IMR-90 (cell line): ENCODE data around the gene ABHD2. TPM values are rescaled to one million over a fixed set of nuclear protein-coding genes. Genes with fewer than 3 reads are reported as not detected.

Experiments
- ATAC-seq: fragments of 200-7000 bp; cut with Tn5 transposase; 2 replicates; pipeline ENCODE4 v1.9.1; 2020; ENCODE audit warnings: low read depth, mild to moderate bottlenecking, moderate library complexity
- BruUV-seq: library from RNA; stranded (reverse); fragments of 400-500 nt; replicated peaks from 2 replicates; lab custom pipeline; 2021; lab: Mats Ljungman, UMichigan
- CTCF ChIA-PET: fragments of 300-600 bp; formaldehyde crosslinking; extraction: SDS; loops from one replicate; lab custom pipeline; 2021; ENCODE audit warnings: antibody characterized with exemption; lab: Yijun Ruan, JAX
- POLR2A ChIA-PET: fragments of 300-600 bp; sonication (Branson Sonifier 250); formaldehyde crosslinking; loops from one replicate; lab custom pipeline; 2022; ENCODE audit warnings: antibody characterized with exemption; ENCODE audit not compliant: unreplicated experiment; lab: Charles Lee
- DNase-seq: peaks from one replicate; pipeline ENCODE4 v3.0.0; 2013
- H2AFZ ChIP-seq: replicated peaks from 2 replicates; pipeline ENCODE3; 2013; ENCODE audit warnings: low read length, mild to moderate bottlenecking; ENCODE audit not compliant: poor library complexity
- H2AK5ac ChIP-seq: 2 replicates; pipeline ENCODE4 v1.6.1; 2013; ENCODE audit warnings: low read depth, low read length, inconsistent platforms
- H2AK9ac ChIP-seq: replicated peaks from 2 replicates; pipeline ENCODE3; 2013; ENCODE audit warnings: mild to moderate bottlenecking, low read depth, low read length, moderate library complexity; ENCODE audit not compliant: poor library complexity
- H2BK120ac ChIP-seq: 2 replicates; pipeline ENCODE4 v1.6.1; 2013; ENCODE audit warnings: low read depth, low read length, inconsistent platforms
- H2BK15ac ChIP-seq: 3 replicates; pipeline ENCODE4 v1.6.1; 2013; ENCODE audit warnings: low read depth, low read length, inconsistent platforms
- H2BK20ac ChIP-seq: 2 replicates; pipeline ENCODE4 v1.6.1; 2013; ENCODE audit warnings: low read depth, mild to moderate bottlenecking, inconsistent platforms, low read length, moderate library complexity
- H2BK5ac ChIP-seq: 2 replicates; pipeline ENCODE4 v1.6.1; 2013; ENCODE audit warnings: mild to moderate bottlenecking, low read depth, low read length, inconsistent platforms; ENCODE audit not compliant: poor library complexity, severe bottlenecking
- H3K14ac ChIP-seq: replicated peaks from 2 replicates; pipeline ENCODE4 v1.6.1; 2013; ENCODE audit warnings: low read depth, low read length, inconsistent platforms
- H3K18ac ChIP-seq: 2 replicates; pipeline ENCODE4 v1.6.1; 2013; ENCODE audit warnings: low read depth, low read length, control low read depth
- H3K23ac ChIP-seq: 2 replicates; pipeline ENCODE4 v1.6.1; 2013; ENCODE audit warnings: low read depth, low read length, inconsistent platforms
- H3K27ac ChIP-seq: 2 replicates; pipeline ENCODE4 v1.5.1; 2013; ENCODE audit warnings: mild to moderate bottlenecking, control low read depth, low read length; ENCODE audit not compliant: insufficient read depth
- H3K27me3 ChIP-seq: 2 replicates; pipeline ENCODE4 v1.6.1; 2013; ENCODE audit warnings: low read length; ENCODE audit not compliant: control insufficient read depth, insufficient read depth
- H3K36me3 ChIP-seq: 2 replicates; pipeline ENCODE4 v1.6.1; 2013; ENCODE audit warnings: low read length, mixed read lengths; ENCODE audit not compliant: control insufficient read depth, insufficient read depth
- H3K4ac ChIP-seq: 2 replicates; pipeline ENCODE4 v1.6.1; 2013; ENCODE audit warnings: low read depth, low read length, inconsistent platforms
- H3K4me1 ChIP-seq: 2 replicates; pipeline ENCODE4 v1.6.1; 2013; ENCODE audit warnings: low read length, mixed read lengths; ENCODE audit not compliant: control insufficient read depth, insufficient read depth
- H3K4me2 ChIP-seq: 2 replicates; pipeline ENCODE4 v1.6.1; 2013; ENCODE audit warnings: low read depth, mild to moderate bottlenecking, control low read depth, low read length, moderate library complexity
- H3K4me3 ChIP-seq: 2 replicates; pipeline ENCODE4 v1.5.1; 2013; ENCODE audit warnings: low read depth, mild to moderate bottlenecking, control low read depth, low read length, moderate library complexity; ENCODE audit not compliant: insufficient read depth
- H3K56ac ChIP-seq: 2 replicates; pipeline ENCODE4 v1.6.1; 2013; ENCODE audit warnings: low read length, inconsistent platforms; ENCODE audit not compliant: insufficient read depth; ENCODE audit errors: extremely low read depth
- H3K79me1 ChIP-seq, 2 experiments: 2 replicates each; pipeline ENCODE4 v1.6.1; 2013; ENCODE audit warnings: low read length in 2 of 2, inconsistent platforms in 1 of 2, low read depth in 1 of 2
- H3K9ac ChIP-seq: 2 replicates; pipeline ENCODE4 v1.6.1; 2013; ENCODE audit warnings: low read depth, low read length, control low read depth
- H3K9me1 ChIP-seq: 2 replicates; pipeline ENCODE4 v1.6.1; 2013; ENCODE audit warnings: low read length, inconsistent platforms; ENCODE audit not compliant: insufficient read depth
- H3K9me3 ChIP-seq: 2 replicates; pipeline ENCODE4 v1.6.1; 2013; ENCODE audit warnings: low read length; ENCODE audit not compliant: control insufficient read depth, insufficient read depth
- H4K20me1 ChIP-seq: 2 replicates; pipeline ENCODE4 v1.6.1; 2013; ENCODE audit warnings: low read length, inconsistent platforms; ENCODE audit not compliant: insufficient read depth
- H4K5ac ChIP-seq: 2 replicates; pipeline ENCODE4 v1.6.1; 2013; ENCODE audit warnings: mild to moderate bottlenecking, low read depth, low read length, control low read depth
- H4K8ac ChIP-seq, 2 experiments: 2 replicates each; pipeline ENCODE4 v1.6.1; 2013; ENCODE audit warnings: low read depth in 2 of 2, low read length in 2 of 2, control low read depth in 1 of 2, inconsistent platforms in 1 of 2
- H4K91ac ChIP-seq: 2 replicates; pipeline ENCODE4 v1.6.1; 2013; ENCODE audit warnings: low read depth, low read length, inconsistent platforms; ENCODE audit not compliant: insufficient read depth
- BHLHE40 ChIP-seq: fragments of 150-350 bp; IDR thresholded peaks from 2 replicates; pipeline ENCODE4 v1.6.1; 2016; ENCODE audit warnings: mild to moderate bottlenecking, low read depth, low read length
- CEBPB ChIP-seq: IDR thresholded peaks from 2 replicates; pipeline ENCODE4 v1.6.1; 2012; ENCODE audit warnings: low read depth, low read length, improper control_type of control experiment
- CHD1 ChIP-seq: IDR thresholded peaks from 2 replicates; pipeline ENCODE4 v1.6.1; 2012; ENCODE audit warnings: low read depth, low read length, improper control_type of control experiment
- CTCF ChIP-seq: conservative IDR thresholded peaks from 2 replicates; pipeline ENCODE4 v1.5.1; 2012; ENCODE audit warnings: mild to moderate bottlenecking, low read depth, low read length, improper control_type of control experiment
- FOS ChIP-seq: fragments of 150-350 bp; IDR thresholded peaks from 2 replicates; pipeline ENCODE4 v1.6.1; 2016; ENCODE audit warnings: low read depth, low read length
- MAFK ChIP-seq: IDR thresholded peaks from 2 replicates; pipeline ENCODE4 v1.6.1; 2012; ENCODE audit warnings: low read depth, low read length, improper control_type of control experiment
- MAZ ChIP-seq: IDR thresholded peaks from 2 replicates; pipeline ENCODE4 v1.6.1; 2012; ENCODE audit warnings: low read depth, mild to moderate bottlenecking, low read length, improper control_type of control experiment, moderate library complexity, borderline replicate concordance
- MXI1 ChIP-seq: IDR thresholded peaks from 2 replicates; pipeline ENCODE4 v1.6.1; 2012; ENCODE audit warnings: low read depth, mild to moderate bottlenecking, low read length, moderate library complexity, borderline replicate concordance
- POLR2A ChIP-seq: IDR thresholded peaks from 2 replicates; pipeline ENCODE4 v1.6.1; 2012; ENCODE audit warnings: mild to moderate bottlenecking, low read depth, low read length
- RAD21 ChIP-seq: IDR thresholded peaks from 2 replicates; pipeline ENCODE4 v1.6.1; 2012; ENCODE audit warnings: low read length, improper control_type of control experiment
- RCOR1 ChIP-seq: IDR thresholded peaks from 2 replicates; pipeline ENCODE4 v1.6.1; 2012; ENCODE audit warnings: mild to moderate bottlenecking, low read length, improper control_type of control experiment; ENCODE audit not compliant: insufficient replicate concordance
- RFX5 ChIP-seq: IDR thresholded peaks from 2 replicates; pipeline ENCODE4 v1.8.0; 2012; ENCODE audit warnings: low read depth, mild to moderate bottlenecking, low read length, moderate library complexity
- SMC3 ChIP-seq: fragments of 150-350 bp; IDR thresholded peaks from 2 replicates; pipeline ENCODE4 v1.6.1; 2016; ENCODE audit warnings: low read depth, mild to moderate bottlenecking, antibody characterized with exemption, low read length, moderate library complexity
- USF2 ChIP-seq: fragments of 150-350 bp; IDR thresholded peaks from 2 replicates; pipeline ENCODE4 v1.6.1; 2017; ENCODE audit warnings: mild to moderate bottlenecking, antibody characterized with exemption, low read length, low read depth
- WGBS, 2 experiments: methylation state at CpG; one replicate each; pipeline versions ENCODE4 v1.1.5 to v1.1.7; 2013; ENCODE audit warnings: missing lambda C conversion rate in 2 of 2; ENCODE audit not compliant: insufficient read length in 1 of 2; ENCODE audit errors: extremely low coverage in 2 of 2; 5-methylcytosine and 5-hydroxymethylcytosine counted together
- dilution Hi-C: fragments of 300-500 bp; cut with HindIII; formaldehyde crosslinking; loops from one replicate; pipeline ENCODE4 v1.14.3; 2018; ENCODE audit warnings: low sequenced_read_pairs; ENCODE audit not compliant: unreplicated experiment
- in situ Hi-C: fragments of 300-500 bp; cut with MboI; formaldehyde crosslinking; loops from 3 replicates; pipeline ENCODE4 v1.14.3; 2019; ENCODE audit warnings: low sequenced_read_pairs, inconsistent platforms, mixed read lengths
- intact Hi-C: fragments of 100-400 bp; cut with micrococcal nuclease; formaldehyde crosslinking; loops from 2 replicates; pipeline ENCODE4 v1.10.0; 2022
- polyA plus RNA-seq, 3 experiments: library from polyadenylated mRNA; depleted of rRNA; stranded (reverse); fragments of >200 nt; gene quantifications; 2 replicates each; pipeline ENCODE4 v1.2.3, GENCODE V29; 2012; ENCODE audit warnings: low replicate concordance in 1 of 3
- total RNA-seq: library from RNA; depleted of rRNA; stranded (reverse); fragments of >200 nt; gene quantifications from 2 replicates; pipeline ENCODE4 v1.2.3, GENCODE V29; 2012
- TF ChIP-seq, protein P1 (sequence below): fragments of 150-350 bp; IDR thresholded peaks from 2 replicates; pipeline ENCODE4 v1.6.1; 2016; ENCODE audit warnings: low read depth, mild to moderate bottlenecking, low read length, moderate library complexity, borderline replicate concordance

The ABHD2 gene
- total and polyA plus RNA-seq, 2 of the 4 experiments (the other 2 are of a cell fraction) = 31.2 to 62.9 TPM

GRCh38 chr15:89144491-89144890, 56.2 kb downstream of the ABHD2 start:
- in situ Hi-C loops (no loop called here), dilution Hi-C loops (no loop called here), intact Hi-C loops (loop anchor here (5.0 kb wide), 1 partner anchor 37 kb away; no protein-coding TSS in a partner anchor)
- peaks cover 17% of the 10 kb centered on the region for H3K9me1 ChIP-seq
- DNase-seq = no peak
- H2AFZ ChIP-seq = no peak overlapping the region
- no peak overlapping the region for H2BK5ac ChIP-seq
- no peak overlapping the region for H4K91ac ChIP-seq
- H4K5ac ChIP-seq = no peak overlapping the region
- H3K36me3 ChIP-seq = peaks cover 3% of the 10 kb centered on the region; the same call in 1 of the 2 replicates
- no peak for ATAC-seq
- no peaks in the 10 kb centered on the region for H3K9me3 ChIP-seq
- H4K20me1 ChIP-seq = no peaks in the 10 kb centered on the region; the same call in none of the 2 replicates
- no peak overlapping the region for H3K23ac ChIP-seq
- 100% methylated on average over 1 of the region's 3 CpGs; no CpG with 5 or more reads in 1 of the 2 experiments for WGBS, 2 experiments
- ChIA-PET CTCF (no interaction called here), POLR2A (no interaction called here)
- no TSS peak for BruUV-seq
- no peak overlapping the region for H2BK120ac ChIP-seq
- TF ChIP-seq CHD1 (no peak), RFX5 (no peak), MAZ (no peak), SMC3 (no peak), FOS (no peak), USF2 (no peak), RCOR1 (no peak), MAFK (no peak), CTCF (no peak), POLR2A (no peak), MXI1 (no peak), CEBPB (no peak), BHLHE40 (no peak), RAD21 (no peak)
- TF ChIP-seq, protein P1, sequence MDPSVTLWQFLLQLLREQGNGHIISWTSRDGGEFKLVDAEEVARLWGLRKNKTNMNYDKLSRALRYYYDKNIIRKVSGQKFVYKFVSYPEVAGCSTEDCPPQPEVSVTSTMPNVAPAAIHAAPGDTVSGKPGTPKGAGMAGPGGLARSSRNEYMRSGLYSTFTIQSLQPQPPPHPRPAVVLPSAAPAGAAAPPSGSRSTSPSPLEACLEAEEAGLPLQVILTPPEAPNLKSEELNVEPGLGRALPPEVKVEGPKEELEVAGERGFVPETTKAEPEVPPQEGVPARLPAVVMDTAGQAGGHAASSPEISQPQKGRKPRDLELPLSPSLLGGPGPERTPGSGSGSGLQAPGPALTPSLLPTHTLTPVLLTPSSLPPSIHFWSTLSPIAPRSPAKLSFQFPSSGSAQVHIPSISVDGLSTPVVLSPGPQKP = no peak
- peaks cover 15% of the 10 kb centered on the region for H3K4me1 ChIP-seq
- no peak overlapping the region for H3K27ac ChIP-seq
- no peak overlapping the region for H3K4me3 ChIP-seq
- H2AK9ac ChIP-seq = no peak overlapping the region
- no peak overlapping the region for H4K8ac ChIP-seq
- no peak overlapping the region for H3K18ac ChIP-seq
- no peak overlapping the region for H3K4me2 ChIP-seq
- no peak overlapping the region for H3K56ac ChIP-seq
- no peak overlapping the region for H3K9ac ChIP-seq
- no peak overlapping the region for H2AK5ac ChIP-seq
- H3K14ac ChIP-seq = no peak overlapping the region
- H3K27me3 ChIP-seq = no peaks in the 10 kb centered on the region
- H2BK20ac ChIP-seq = no peak overlapping the region
- no peak overlapping the region for H3K4ac ChIP-seq
- peaks cover 22 to 59% of the 10 kb centered on the region in 2 experiments; a peak in 3 of 4 replicates for H3K79me1 ChIP-seq
- H2BK15ac ChIP-seq = no peak overlapping the region; the same call in 2 of the 3 replicates
